ENCODE data around the gene ZNF839.

DNA sequence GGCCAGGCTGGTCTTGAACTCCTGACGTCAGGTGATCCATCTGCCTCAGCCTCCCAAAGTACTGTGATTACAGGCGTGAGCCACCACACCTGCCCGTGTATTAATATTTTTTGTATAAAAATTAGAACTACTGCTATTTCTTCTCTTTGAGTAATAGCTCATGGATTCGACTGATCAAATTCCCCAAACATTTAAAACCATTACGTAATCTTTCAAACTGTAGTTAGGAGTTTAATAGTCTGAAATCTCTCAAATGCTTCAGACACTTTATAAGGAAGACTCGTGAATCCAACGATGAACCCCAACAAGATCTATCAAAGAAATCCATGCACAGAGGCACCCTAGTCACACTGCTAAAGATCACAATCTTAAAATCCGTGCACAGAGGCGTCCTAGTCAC lies 59.3 kb downstream of the ZNF839 start:
- TF ChIP-seq, protein P1, sequence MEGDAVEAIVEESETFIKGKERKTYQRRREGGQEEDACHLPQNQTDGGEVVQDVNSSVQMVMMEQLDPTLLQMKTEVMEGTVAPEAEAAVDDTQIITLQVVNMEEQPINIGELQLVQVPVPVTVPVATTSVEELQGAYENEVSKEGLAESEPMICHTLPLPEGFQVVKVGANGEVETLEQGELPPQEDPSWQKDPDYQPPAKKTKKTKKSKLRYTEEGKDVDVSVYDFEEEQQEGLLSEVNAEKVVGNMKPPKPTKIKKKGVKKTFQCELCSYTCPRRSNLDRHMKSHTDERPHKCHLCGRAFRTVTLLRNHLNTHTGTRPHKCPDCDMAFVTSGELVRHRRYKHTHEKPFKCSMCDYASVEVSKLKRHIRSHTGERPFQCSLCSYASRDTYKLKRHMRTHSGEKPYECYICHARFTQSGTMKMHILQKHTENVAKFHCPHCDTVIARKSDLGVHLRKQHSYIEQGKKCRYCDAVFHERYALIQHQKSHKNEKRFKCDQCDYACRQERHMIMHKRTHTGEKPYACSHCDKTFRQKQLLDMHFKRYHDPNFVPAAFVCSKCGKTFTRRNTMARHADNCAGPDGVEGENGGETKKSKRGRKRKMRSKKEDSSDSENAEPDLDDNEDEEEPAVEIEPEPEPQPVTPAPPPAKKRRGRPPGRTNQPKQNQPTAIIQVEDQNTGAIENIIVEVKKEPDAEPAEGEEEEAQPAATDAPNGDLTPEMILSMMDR (IDR thresholded peaks at IDR 0.05), result no peak
- TF ChIP-seq ZFX (IDR thresholded peaks at IDR 0.05; ENCODE audit: borderline replicate concordance), result no peak
